Activated naive CD8-positive, alpha-beta T cell (primary cell): ENCODE data around the gene KRTAP12-3.
"Not testable (repeated sequence)": the region's sequence is repeated elsewhere in the genome, so short reads cannot be mapped to it uniquely, and the experiment has no call there.

Experiments used
- H3K27ac Mint-ChIP-seq: one replicate; pipeline ENCODE4 v1.8.0; 2021; ENCODE audit warnings: mixed read lengths
- H3K27me3 Mint-ChIP-seq: one replicate; pipeline ENCODE4 v1.8.0; 2021; ENCODE audit warnings: mixed read lengths
- H3K36me3 Mint-ChIP-seq: one replicate; pipeline ENCODE4 v1.8.0; 2021; ENCODE audit warnings: mixed read lengths
- H3K4me1 Mint-ChIP-seq: one replicate; pipeline ENCODE4 v1.8.0; 2021; ENCODE audit warnings: low read depth, mixed read lengths
- H3K4me3 Mint-ChIP-seq: one replicate; pipeline ENCODE4 v1.8.0; 2021; ENCODE audit warnings: mild to moderate bottlenecking, mixed read lengths
- H3K9me3 Mint-ChIP-seq: one replicate; pipeline ENCODE4 v1.8.0; 2021; ENCODE audit warnings: low read depth, mixed read lengths

The KRTAP12-3 gene

GRCh38 chr21:44653656-44654575 lies 3.8 kb upstream of the KRTAP12-3 start:
- Mint-ChIP-seq H3K27me3 (no peaks in the 10 kb centered on the region), H3K4me3 (peak overlapping the region; percentile 22), H3K4me1 (peaks cover 60% of the 10 kb centered on the region), H3K9me3 (peaks cover 6% of the 10 kb centered on the region), H3K36me3 (peaks cover 9% of the 10 kb centered on the region), H3K27ac (peak overlapping the region; percentile 69)

- peaks cover 6% of the 10 kb centered on the region for H3K9me3 Mint-ChIP-seq
- H3K36me3 Mint-ChIP-seq: peaks cover 9% of the 10 kb centered on the region
- H3K4me3 Mint-ChIP-seq: peak within 1 kb of the TSS; percentile 57
- peaks cover 68% of the 10 kb centered on the region for H3K4me1 Mint-ChIP-seq
- H3K27ac Mint-ChIP-seq: peak within 1 kb of the TSS; percentile 69
- no peaks in the 10 kb centered on the region for H3K27me3 Mint-ChIP-seq
Observed at GRCh38 chr21:44654576-44655175, 3.1 kb upstream of the KRTAP12-3 start, which contains the start of gene KRTAP12-4. Gene KRTAP12-4, minus strand, starts transcription at chr21:44654659. Its CDS starts 45 bp downstream, at chr21:44654614.

- H3K4me1 Mint-ChIP-seq: peaks cover 73% of the 10 kb centered on the region
- peak overlapping the region; percentile 88 for H3K27ac Mint-ChIP-seq
- H3K36me3 Mint-ChIP-seq: peaks cover 9% of the 10 kb centered on the region
- H3K27me3 Mint-ChIP-seq: no peaks in the 10 kb centered on the region
- peaks cover 6% of the 10 kb centered on the region for H3K9me3 Mint-ChIP-seq
- H3K4me3 Mint-ChIP-seq: peak overlapping the region; percentile 68
Observed at GRCh38 chr21:44656868-44657267, 864 bp upstream of the KRTAP12-3 start.

- H3K27ac Mint-ChIP-seq: peak overlapping the region; percentile 88
- H3K27me3 Mint-ChIP-seq: no peaks in the 10 kb centered on the region
- H3K36me3 Mint-ChIP-seq: peaks cover 9% of the 10 kb centered on the region
- peak overlapping the region; percentile 68 for H3K4me3 Mint-ChIP-seq
- peaks cover 68% of the 10 kb centered on the region for H3K4me1 Mint-ChIP-seq
- H3K9me3 Mint-ChIP-seq: peaks cover 6% of the 10 kb centered on the region
Observed at GRCh38 chr21:44658541-44658910, 794 bp downstream of the KRTAP12-3 start.

GRCh38 chr21:44658913-44659595 lies 1.3 kb downstream of the KRTAP12-3 start:
- Mint-ChIP-seq H3K9me3 (peaks cover 6% of the 10 kb centered on the region), H3K4me1 (peaks cover 62% of the 10 kb centered on the region), H3K4me3 (peak overlapping the region; percentile 68), H3K36me3 (peaks cover 9% of the 10 kb centered on the region), H3K27ac (peak overlapping the region; percentile 88), H3K27me3 (no peaks in the 10 kb centered on the region)

- H3K36me3 Mint-ChIP-seq, H3K27ac Mint-ChIP-seq, H3K9me3 Mint-ChIP-seq, H3K27me3 Mint-ChIP-seq, H3K4me3 Mint-ChIP-seq: not testable (repeated sequence)
- peaks cover 38% of the 10 kb centered on the region for H3K4me1 Mint-ChIP-seq
Observed at GRCh38 chr21:44661567-44661966, 3.8 kb downstream of the KRTAP12-3 start.

- H3K27ac Mint-ChIP-seq: no peak overlapping the region
- H3K9me3 Mint-ChIP-seq: peaks cover 7% of the 10 kb centered on the region
- H3K4me3 Mint-ChIP-seq: no peak overlapping the region
- no peaks in the 10 kb centered on the region for H3K27me3 Mint-ChIP-seq
- H3K36me3 Mint-ChIP-seq: peaks cover 5% of the 10 kb centered on the region
- H3K4me1 Mint-ChIP-seq: peaks cover 7% of the 10 kb centered on the region
Observed at GRCh38 chr21:44664691-44665090, 7.0 kb downstream of the KRTAP12-3 start.

- peaks cover 5% of the 10 kb centered on the region for H3K36me3 Mint-ChIP-seq
- no peak within 1 kb of the TSS for H3K27ac Mint-ChIP-seq
- H3K4me1 Mint-ChIP-seq: no peaks in the 10 kb centered on the region
- H3K4me3 Mint-ChIP-seq: no peak within 1 kb of the TSS
- H3K9me3 Mint-ChIP-seq: peaks cover 11% of the 10 kb centered on the region
- H3K27me3 Mint-ChIP-seq: no peaks in the 10 kb centered on the region
Observed at GRCh38 chr21:44666401-44667320, 8.9 kb downstream of the KRTAP12-3 start, which contains the start of gene KRTAP12-2. Gene KRTAP12-2, minus strand, starts transcription at chr21:44666927. Its CDS starts 41 bp downstream, at chr21:44666886.

- Mint-ChIP-seq H3K36me3 (peaks cover 7% of the 10 kb centered on the region), H3K27ac (no peak overlapping the region), H3K4me1 (no peaks in the 10 kb centered on the region), H3K4me3 (no peak overlapping the region), H3K9me3 (peaks cover 12% of the 10 kb centered on the region), H3K27me3 (no peaks in the 10 kb centered on the region)
Observed at GRCh38 chr21:44667612-44668011, 9.9 kb downstream of the KRTAP12-3 start.

GRCh38 chr21:44670642-44671432 lies 13.1 kb downstream of the KRTAP12-3 start:
- H3K4me1 Mint-ChIP-seq: no peaks in the 10 kb centered on the region
- H3K9me3 Mint-ChIP-seq: peaks cover 16% of the 10 kb centered on the region
- no peak overlapping the region for H3K4me3 Mint-ChIP-seq
- no peak overlapping the region for H3K27ac Mint-ChIP-seq
- H3K36me3 Mint-ChIP-seq: peaks cover 23% of the 10 kb centered on the region
- H3K27me3 Mint-ChIP-seq: no peaks in the 10 kb centered on the region

- Mint-ChIP-seq H3K27ac (no peak overlapping the region), H3K9me3 (peaks cover 16% of the 10 kb centered on the region), H3K27me3 (no peaks in the 10 kb centered on the region), H3K4me1 (no peaks in the 10 kb centered on the region), H3K4me3 (no peak overlapping the region), H3K36me3 (peaks cover 23% of the 10 kb centered on the region)
Observed at GRCh38 chr21:44671911-44672310, 14.2 kb downstream of the KRTAP12-3 start.

- H3K36me3 Mint-ChIP-seq: peaks cover 14% of the 10 kb centered on the region
- peaks cover 2% of the 10 kb centered on the region for H3K9me3 Mint-ChIP-seq
- no peak overlapping the region for H3K27ac Mint-ChIP-seq
- no peaks in the 10 kb centered on the region for H3K27me3 Mint-ChIP-seq
- H3K4me1 Mint-ChIP-seq: no peaks in the 10 kb centered on the region
- H3K4me3 Mint-ChIP-seq: no peak overlapping the region
Observed at GRCh38 chr21:44677881-44678280, 20.1 kb downstream of the KRTAP12-3 start.

- H3K27ac Mint-ChIP-seq: no peak overlapping the region
Observed at GRCh38 chr21:44681152-44681551, 23.4 kb downstream of the KRTAP12-3 start.

More at GRCh38 chr21:44681152-44681551, 23.4 kb downstream of the KRTAP12-3 start:
- Mint-ChIP-seq H3K36me3 (no peaks in the 10 kb centered on the region), H3K4me3 (no peak overlapping the region), H3K4me1 (peaks cover 4% of the 10 kb centered on the region), H3K27me3 (peaks cover 2% of the 10 kb centered on the region), H3K9me3 (no peaks in the 10 kb centered on the region)
